Gastroesophageal sphincter (tissue), 3 donors: ENCODE measurements around the gene ENO2.
A peak's percentile ranks its signal among the peaks of the same experiment; 100 is the strongest.

Source experiments
- POLR2A ChIP-seq, 2 donors: fragments of 450-650 bp; IDR thresholded peaks; one replicate each; pipeline ENCODE4 v1.6.1; 2017; ENCODE audit warnings: antibody characterized with exemption in 2 of 2, mild to moderate bottlenecking in 2 of 2, moderate library complexity in 1 of 2
- POLR2AphosphoS5 ChIP-seq: sonication (generic); formaldehyde crosslinking; IDR thresholded peaks from one replicate; pipeline ENCODE4 v1.6.1; 2017; ENCODE audit warnings: antibody characterized with exemption
- TF ChIP-seq, protein P1 (sequence below), 4 experiments: fragments of 200-600 bp in 2 of 4; fragments of 450-650 bp in 2 of 4; sonication (generic) in 1 of 4; IDR thresholded peaks; one replicate each; pipeline ENCODE4 v1.5.1; 2017 to 2019; ENCODE audit warnings: antibody characterized with exemption in 4 of 4, mild to moderate bottlenecking in 2 of 4, moderate library complexity in 2 of 4

DNA sequence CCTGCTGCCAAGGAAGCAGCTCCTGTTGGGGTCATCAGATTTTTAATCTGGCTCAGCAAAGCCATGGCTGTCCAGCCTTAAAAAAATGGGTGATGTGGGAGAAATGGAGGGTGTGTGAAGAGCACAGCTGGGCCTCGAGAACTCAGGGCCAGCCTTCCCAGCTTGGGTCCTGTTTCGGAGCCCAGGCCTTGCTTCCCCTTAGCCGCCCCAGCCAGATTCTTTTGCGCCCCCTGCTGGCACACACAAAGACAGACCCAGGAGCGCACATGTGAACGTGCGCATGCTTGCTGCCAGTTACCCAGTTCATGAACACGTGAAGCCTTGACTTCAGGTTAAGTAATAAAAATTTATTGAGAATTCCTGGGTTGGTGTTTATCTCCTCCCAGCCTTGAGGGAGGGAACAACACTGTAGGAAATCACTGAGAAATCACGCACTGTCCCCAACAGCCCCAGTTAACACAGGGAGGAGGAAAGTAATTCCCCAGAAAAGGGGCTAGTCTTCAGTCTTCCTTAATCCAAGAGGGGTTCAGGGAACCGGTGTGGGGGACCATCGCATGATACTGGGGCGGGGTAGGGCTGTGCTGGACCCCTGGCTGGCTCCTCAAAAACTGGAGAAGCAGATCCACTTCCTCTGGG is 50.8 kb downstream of the ENO2 start:
- TF ChIP-seq, protein P1, sequence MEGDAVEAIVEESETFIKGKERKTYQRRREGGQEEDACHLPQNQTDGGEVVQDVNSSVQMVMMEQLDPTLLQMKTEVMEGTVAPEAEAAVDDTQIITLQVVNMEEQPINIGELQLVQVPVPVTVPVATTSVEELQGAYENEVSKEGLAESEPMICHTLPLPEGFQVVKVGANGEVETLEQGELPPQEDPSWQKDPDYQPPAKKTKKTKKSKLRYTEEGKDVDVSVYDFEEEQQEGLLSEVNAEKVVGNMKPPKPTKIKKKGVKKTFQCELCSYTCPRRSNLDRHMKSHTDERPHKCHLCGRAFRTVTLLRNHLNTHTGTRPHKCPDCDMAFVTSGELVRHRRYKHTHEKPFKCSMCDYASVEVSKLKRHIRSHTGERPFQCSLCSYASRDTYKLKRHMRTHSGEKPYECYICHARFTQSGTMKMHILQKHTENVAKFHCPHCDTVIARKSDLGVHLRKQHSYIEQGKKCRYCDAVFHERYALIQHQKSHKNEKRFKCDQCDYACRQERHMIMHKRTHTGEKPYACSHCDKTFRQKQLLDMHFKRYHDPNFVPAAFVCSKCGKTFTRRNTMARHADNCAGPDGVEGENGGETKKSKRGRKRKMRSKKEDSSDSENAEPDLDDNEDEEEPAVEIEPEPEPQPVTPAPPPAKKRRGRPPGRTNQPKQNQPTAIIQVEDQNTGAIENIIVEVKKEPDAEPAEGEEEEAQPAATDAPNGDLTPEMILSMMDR (IDR thresholded peaks at IDR 0.05): peak in 3 of 4 experiments; percentile 90 to 94 (median 92)
- TF ChIP-seq POLR2A (IDR thresholded peaks at IDR 0.05): no peak
- TF ChIP-seq POLR2AphosphoS5: peak; percentile 48
